H1 (cell line): ENCODE results near the gene ASGR1. TPM values are rescaled to one million over a fixed set of nuclear protein-coding genes. Genes with fewer than 3 reads are reported as not detected.

ENCODE experiments used
- CHD2 ChIP-seq: IDR thresholded peaks from 2 replicates; pipeline ENCODE4 v1.6.1; 2012; ENCODE audit warnings: low read length, improper control_type of control experiment
- GABPA ChIP-seq: IDR thresholded peaks from 2 replicates; pipeline ENCODE4 v1.6.1; 2011; ENCODE audit warnings: mild to moderate bottlenecking, low read length, moderate library complexity, borderline replicate concordance; ENCODE audit not compliant: insufficient read depth
- KDM1A ChIP-seq: fragments of 200-600, 300-600 bp; sonication (generic); IDR thresholded peaks from 2 replicates; pipeline ENCODE4 v1.7.1; 2016; ENCODE audit warnings: mild to moderate bottlenecking, low read length, borderline replicate concordance
- NANOG ChIP-seq: IDR thresholded peaks from 2 replicates; pipeline ENCODE4 v1.6.1; 2011; ENCODE audit warnings: low read length, low read depth, mild to moderate bottlenecking, inconsistent platforms; ENCODE audit not compliant: insufficient read depth, poor library complexity, severe bottlenecking
- SP1 ChIP-seq: IDR thresholded peaks from 2 replicates; pipeline ENCODE4 v1.6.1; 2011; ENCODE audit warnings: low read depth, low read length
- TBP ChIP-seq: IDR thresholded peaks from 2 replicates; pipeline ENCODE4 v1.6.1; 2011; ENCODE audit warnings: low read depth, low read length, improper control_type of control experiment
- YY1 ChIP-seq: IDR thresholded peaks from 2 replicates; pipeline ENCODE4 v1.6.1; 2011; ENCODE audit warnings: low read depth, mild to moderate bottlenecking, low read length
- polyA plus RNA-seq, 7 experiments: library from polyadenylated mRNA; depleted of rRNA in 3 of 7; stranded (reverse) in 5 of 7; unstranded in 2 of 7; fragments of >200 nt in 5 of 7; fragments of 200-250 nt in 2 of 7; gene quantifications; 1 replicate in 5 of 7; 2 replicates in 1 of 7; 4 replicates in 1 of 7; pipeline versions ENCODE4 v1.2.1 to v1.2.3, GENCODE V29; 2011 to 2013; ENCODE audit warnings: missing spikeins in 2 of 7, mixed read lengths in 2 of 7
- total RNA-seq: library from RNA; stranded (reverse); fragmentation: NEBNext Ultra II Directional; extraction: Animal tissue kit (Norgen Biotek cat#: 25700); gene quantifications from 2 replicates; pipeline ENCODE4 v1.2.1, GENCODE V29; 2021

The ASGR1 gene
- total and polyA plus RNA-seq, 2 of the 8 experiments (the other 6 are each of a cell fraction or from before 2014, with no cell fraction given), result 10.8 to 14.5 TPM

GRCh38 chr17:7219812-7220592, 40.8 kb upstream of the ASGR1 start, which contains the start of the genes ACADVL and DLG4 (continued):
- TF ChIP-seq SP1 (0 out of 2 replicates have a peak, but pooled peaks have one; percentile 49), CHD2 (no peak), TBP (peak; percentile 76), YY1 (no peak), KDM1A (no peak), GABPA (0 out of 2 replicates have a peak, but pooled peaks have one; percentile 29), NANOG (no peak)
